DMS114 treated with DMSO at 0.1 percent for 48 hours (cell line): ENCODE measurements around the gene TUBB4B.

ENCODE experiments used
- DNase-seq: peaks from one replicate; lab custom pipeline; 2025; ENCODE audit not compliant: unreplicated experiment; lab: John Stamatoyannopoulos, UW

TUBB4B gene

DNA sequence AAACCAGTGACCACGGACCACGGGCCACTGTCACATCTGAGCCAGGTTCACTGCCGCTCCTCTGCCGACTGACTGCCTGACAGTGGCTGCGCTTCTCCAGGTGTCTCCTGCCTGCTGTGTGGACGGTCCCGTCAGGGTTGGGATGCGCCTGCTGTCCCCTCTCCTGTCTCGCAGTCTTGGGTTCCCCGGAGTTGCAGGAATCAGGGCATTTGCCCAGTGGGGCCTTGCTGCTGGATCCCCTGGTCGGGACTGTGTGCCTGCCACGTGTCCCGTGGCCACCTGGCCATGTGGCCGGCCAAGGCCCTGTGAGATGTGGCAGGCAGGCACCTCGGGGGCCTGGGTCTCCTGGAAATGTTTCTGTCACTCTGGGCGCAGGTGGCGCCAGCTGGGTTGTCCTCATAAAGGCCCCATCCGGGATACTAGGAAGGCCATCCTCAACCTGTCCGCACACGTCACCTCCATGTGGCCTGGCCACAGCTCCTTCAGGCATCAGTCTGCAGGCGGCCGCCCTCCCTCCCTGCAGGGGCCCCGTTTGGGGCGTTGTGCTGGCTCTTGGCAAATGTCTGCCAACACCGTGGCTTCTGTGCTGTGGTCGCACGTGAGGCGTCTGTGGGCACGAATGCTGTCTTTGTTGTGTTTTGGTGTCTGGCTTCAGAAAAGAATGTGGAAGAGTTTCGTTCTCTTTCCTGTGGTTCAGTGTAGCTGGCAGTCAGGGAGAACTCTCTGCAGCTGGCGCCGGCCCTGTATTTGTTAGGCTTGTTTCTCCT lies 30.0 kb downstream of the TUBB4B start:
- DNase-seq: no peak

GRCh38 chr9:137271696-137272076 lies 30.6 kb downstream of the TUBB4B start:
- no peak for DNase-seq

- no peak for DNase-seq
Measured at GRCh38 chr9:137272241-137273094, 31.4 kb downstream of the TUBB4B start.

DNA sequence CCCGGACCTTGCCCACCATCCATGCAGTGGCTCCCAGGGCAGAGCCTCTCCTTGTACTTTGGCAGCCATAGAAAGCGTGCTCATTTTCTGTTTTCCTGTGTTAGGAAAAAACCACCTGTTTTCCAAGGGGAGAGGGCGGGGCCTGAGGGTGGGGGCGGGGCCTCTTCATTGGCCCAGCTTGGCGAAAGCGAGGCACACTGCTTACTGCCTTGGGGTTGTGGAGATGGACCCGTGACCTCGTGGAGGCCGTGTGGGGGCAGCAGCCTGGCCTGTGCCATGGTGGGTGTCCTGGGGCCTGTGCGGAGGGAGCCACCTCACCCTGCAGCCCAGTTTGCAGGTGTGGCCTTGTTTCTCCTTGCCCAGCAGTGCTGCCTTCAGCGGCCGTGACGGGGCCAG lies 32.0 kb downstream of the TUBB4B start:
- DNase-seq: no peak

DNA sequence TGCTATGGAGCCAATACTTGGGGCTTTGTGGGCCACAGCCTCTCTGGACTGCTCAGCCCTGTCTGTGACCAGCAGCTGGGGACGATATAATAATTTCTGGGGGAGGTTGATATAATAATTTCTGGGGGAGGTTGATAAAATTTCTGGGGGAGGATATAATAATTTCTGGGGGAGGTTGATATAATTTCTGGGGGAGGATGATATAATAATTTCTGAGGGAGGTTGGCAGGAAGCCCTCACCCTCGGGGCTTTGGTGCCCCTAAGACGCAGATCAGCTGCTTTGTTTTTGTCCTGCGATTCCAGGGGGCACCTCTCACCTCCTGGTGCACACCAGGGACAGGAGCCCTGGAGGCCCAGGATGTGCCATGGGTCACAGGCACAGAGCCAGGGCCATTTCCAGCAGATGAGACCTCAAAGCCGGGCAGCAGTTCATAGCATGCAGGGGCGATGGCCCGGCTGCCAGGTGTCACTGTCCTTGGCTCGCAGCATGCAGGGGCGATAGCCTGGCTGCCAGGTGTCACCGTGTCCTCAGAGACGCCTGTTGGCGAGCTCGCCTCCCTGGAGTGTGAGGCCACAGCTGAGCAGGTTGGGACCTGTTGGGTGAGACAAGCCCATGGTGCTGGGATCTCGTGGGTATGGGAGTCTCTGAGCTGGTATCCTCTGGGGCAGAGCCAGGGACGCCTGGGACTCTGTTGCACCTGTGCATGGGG lies 32.7 kb downstream of the TUBB4B start:
- DNase-seq: no peak

DNA sequence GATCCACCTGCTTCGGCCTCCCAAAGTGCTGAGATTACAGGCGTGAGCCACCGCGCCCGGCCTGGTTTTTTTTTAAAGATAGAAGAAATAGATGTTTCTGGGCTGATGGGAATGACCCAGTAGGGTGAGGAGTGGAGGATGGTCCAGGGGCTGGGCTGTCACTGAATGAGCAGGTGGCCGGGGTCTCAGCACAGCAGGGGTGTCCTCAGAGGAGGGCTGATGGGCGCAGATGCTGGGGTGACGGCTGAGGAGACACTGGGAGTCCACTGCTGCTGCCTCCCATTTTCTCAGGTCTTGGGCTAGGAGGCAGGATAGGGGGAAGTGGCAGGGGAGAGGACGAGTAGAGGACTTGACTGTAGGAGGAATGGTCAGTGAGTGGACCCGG lies 34.1 kb downstream of the TUBB4B start:
- DNase-seq: no peak

DNA sequence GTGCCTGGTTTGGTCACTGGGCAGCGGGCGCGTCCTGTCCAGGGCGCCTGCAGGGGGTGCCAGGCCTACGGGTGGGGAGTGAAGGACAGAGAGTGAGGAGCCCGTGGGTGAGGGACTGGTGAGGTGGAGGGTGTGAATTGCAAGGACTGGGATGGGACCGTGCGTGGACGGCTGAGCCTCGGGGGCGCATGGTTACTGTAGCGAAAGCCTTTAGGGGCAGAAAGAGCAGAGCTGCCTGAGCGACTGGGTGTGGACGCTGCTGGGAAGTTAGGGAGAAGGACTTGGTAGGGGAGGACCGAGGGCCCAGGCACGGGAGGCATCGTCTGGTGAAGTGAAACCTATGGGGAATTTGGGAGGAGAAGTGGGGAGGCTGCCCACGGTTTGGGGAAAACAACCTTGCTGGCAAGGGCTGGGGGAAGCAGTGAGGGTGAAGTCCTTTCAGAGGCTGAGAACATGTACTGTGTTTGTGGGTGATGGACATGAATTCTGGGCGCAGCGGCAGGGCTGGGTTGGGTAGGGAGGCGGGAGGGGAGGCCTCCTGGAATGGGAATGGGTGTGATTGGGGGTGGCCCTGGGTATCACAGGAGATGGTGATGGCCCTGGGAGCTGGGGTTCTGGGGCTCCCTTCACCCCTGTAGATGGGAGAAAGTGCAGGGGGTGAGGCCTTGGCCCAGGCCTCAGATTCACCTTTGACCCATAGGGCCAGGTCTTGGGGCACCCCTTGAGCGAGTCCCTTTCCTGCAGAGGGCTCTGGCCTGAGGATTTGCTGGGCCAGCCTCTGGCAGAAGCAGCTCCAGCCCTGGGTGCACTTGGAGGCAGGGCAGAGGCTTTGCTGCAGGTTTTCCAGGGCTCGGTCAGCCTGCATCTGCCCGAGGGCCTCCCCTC lies 34.7 kb downstream of the TUBB4B start:
- no peak for DNase-seq

GRCh38 chr9:137276473-137277328 lies 35.6 kb downstream of the TUBB4B start:
- no peak for DNase-seq

DNA sequence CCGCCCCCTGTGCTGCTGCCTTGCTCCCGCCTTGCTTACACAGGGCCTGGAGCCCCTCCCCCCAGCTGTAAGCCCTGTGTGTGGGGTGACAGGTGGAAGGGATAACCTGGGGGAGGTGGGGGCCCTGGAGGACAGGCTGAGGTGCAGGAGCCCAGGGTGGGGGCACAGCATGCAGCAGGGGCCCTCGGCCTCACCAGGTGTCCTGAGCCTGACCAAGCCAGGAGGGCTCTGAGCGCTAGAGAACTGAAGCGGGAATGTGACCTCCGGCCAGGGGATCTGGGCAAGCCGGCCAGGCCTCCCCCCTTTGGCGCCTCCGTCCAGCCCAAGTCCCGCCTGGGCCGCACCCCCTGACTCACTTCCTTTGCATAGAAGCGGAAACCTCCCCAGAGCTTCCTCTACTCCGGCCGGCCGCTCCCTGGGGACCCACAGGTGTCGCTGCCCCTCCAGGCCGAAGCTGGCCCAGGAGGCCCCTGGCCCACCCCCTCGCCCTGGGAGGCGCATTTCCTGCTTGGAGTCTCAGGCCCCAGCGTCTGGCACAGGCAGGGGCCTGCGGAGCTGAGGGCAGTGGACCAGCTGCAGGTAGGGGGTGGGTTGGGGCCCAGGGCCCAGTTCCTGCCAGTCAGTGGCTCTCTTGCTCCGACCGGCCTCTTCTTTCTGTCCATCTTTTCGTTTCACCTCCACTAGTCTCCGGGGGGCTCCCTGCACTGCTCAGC lies 36.4 kb downstream of the TUBB4B start, which contains the start of gene TOR4A:
TOR4A (plus strand) TSS at position 398 of the 713 bp plus-strand sequence. CDS start 964 bp downstream, outside the sequence.
- DNase-seq: no peak

DNA sequence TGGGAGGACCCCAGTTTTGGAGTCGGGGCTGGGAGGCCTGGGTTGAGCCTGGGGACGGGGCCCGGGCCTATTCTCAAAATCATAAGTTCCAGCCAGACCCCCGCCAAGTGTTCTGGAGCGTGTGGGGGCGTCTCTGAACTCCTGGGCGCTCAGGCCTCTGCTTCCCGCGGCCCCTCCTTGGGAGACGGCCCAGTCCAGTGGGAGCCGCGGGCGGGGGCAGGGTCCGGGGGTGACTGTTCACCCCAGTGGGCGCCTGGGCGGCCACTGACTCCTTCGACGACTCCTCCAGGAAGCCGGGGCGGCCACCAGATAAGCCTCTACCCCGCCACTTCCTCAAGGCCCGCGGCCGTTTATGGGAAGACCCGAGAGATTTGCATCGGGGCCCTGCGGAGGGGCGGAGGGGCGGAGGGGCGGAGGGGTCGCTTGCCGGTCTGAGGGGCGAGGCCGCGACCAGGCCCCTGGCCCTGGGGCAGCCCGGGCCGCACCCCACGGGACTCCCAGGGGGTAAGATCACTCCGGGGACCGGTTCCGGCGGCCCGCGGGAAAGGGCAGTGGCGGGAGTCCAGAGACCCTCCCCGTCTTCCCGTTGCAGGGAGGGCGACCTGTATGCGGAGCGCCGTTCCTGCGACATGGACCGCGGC lies 37.1 kb downstream of the TUBB4B start:
- no peak for DNase-seq

GRCh38 chr9:137278721-137279711 lies 37.9 kb downstream of the TUBB4B start:
- no peak for DNase-seq

GRCh38 chr9:137279741-137280473 lies 38.8 kb downstream of the TUBB4B start:
- no peak for DNase-seq

- DNase-seq: no peak
Measured at GRCh38 chr9:137280474-137281344, 39.6 kb downstream of the TUBB4B start.

DNA sequence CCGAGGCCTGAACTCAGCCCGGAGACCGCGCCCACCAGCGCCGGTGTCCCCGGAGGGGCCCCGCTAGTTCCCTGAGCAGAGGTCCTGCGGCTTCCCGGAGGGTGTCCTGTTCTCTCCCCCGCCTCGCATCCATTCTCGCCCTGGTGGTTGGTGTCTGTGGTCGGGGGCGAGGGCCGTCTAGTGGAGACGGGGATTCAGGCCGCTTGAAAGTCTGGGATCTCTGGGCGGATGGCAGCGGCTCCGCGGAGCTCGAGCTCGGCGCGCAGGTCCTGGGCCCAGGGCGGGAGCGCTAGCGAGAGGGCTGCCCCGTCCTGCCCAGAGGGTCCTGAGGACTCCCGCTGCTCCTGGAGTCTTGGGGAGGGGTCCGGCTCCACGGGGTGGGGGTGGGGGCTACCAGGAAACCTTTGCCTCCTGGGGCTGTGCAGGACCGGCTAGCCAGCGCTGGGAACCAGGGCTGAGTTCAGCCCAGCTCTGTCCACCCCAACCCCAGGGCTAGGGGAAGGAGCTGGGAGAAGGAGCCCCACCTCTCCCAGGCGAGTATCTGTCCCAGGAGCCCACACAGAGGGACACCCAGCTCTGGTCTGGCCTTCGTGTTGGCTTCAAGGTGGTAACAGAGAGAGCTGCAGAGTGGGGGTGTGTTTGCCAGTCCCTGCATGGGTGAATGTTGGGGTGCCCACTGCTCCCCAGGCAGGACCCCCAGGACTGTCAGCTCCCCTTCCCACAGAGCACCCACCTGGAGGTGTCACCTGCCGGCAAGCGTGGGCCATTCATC lies 40.4 kb downstream of the TUBB4B start:
- no peak for DNase-seq

DNA sequence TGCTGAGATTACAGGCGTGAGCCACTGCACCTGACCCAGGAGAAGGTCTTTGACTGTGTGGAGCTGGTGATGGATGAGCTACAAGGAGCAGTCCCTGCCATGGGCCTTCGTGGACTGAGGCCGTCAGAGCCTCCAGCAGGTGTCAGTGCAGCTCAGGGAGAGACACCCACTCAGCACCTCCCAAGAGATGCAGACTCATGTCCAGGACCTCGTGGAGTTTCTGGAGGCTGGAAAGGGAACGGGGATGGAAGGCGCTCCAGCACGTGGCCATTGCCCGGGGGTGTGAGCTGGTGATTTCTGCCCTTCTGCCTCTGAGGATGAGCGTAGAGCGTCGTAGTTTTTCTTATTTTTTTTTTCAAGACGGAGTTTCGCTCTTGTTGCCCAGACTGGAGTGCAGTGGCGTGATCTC lies 45.9 kb downstream of the TUBB4B start:
- peak; percentile 23 for DNase-seq
